ENCODE measurements around the gene MRPS16.

Gene MRPS16

DNA sequence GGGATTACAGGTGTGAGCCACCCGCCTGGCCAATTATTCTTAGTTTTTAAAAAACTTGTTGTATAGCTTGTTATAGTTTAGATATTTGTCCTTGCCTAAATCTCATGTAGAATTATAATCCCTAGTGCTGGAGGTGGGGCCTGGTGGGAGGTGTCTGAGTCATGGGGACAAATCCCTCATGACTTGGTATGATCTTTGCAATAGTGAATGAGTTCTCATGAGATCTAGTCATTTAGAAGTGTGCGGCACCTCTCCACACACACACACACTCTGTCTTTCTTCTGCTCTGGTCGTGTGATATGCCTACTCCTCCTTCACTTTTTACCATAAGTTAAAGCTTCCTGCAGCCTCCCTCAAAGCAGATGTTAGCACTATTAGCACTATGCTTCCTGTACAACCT lies 47.4 kb downstream of the MRPS16 start:
- TF ChIP-seq, protein P1, sequence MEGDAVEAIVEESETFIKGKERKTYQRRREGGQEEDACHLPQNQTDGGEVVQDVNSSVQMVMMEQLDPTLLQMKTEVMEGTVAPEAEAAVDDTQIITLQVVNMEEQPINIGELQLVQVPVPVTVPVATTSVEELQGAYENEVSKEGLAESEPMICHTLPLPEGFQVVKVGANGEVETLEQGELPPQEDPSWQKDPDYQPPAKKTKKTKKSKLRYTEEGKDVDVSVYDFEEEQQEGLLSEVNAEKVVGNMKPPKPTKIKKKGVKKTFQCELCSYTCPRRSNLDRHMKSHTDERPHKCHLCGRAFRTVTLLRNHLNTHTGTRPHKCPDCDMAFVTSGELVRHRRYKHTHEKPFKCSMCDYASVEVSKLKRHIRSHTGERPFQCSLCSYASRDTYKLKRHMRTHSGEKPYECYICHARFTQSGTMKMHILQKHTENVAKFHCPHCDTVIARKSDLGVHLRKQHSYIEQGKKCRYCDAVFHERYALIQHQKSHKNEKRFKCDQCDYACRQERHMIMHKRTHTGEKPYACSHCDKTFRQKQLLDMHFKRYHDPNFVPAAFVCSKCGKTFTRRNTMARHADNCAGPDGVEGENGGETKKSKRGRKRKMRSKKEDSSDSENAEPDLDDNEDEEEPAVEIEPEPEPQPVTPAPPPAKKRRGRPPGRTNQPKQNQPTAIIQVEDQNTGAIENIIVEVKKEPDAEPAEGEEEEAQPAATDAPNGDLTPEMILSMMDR (IDR thresholded peaks at IDR 0.05; ENCODE audit: insufficient read depth, low read depth, low read length, missing control alignments), result no peak
- no peak for DNase-seq (ENCODE audit: low read depth)
- no peak overlapping the region for H3K4me3 ChIP-seq (ENCODE audit: low read depth, low read length)
